Tibial nerve (tissue), 4 donors: ENCODE data around the gene ZNF324B.

Experiments
- EP300 ChIP-seq, 2 donors: sonication (generic); formaldehyde crosslinking; IDR thresholded peaks; one replicate each; pipeline ENCODE4 v1.6.1; 2017; ENCODE audit warnings: antibody characterized with exemption in 2 of 2, mild to moderate bottlenecking in 1 of 2
- POLR2A ChIP-seq, 2 donors: fragments of 450-650 bp; IDR thresholded peaks; one replicate each; pipeline ENCODE4 v1.6.1; 2017; ENCODE audit warnings: antibody characterized with exemption in 2 of 2, mild to moderate bottlenecking in 2 of 2, moderate library complexity in 2 of 2
- TF ChIP-seq, protein P1 (sequence below), 5 experiments: fragments of 200-600 bp in 3 of 5; fragments of 450-650 bp in 2 of 5; sonication (generic) in 3 of 5; IDR thresholded peaks; one replicate each; pipeline ENCODE4 v1.5.1; 2016 to 2019; ENCODE audit warnings: antibody characterized with exemption in 5 of 5, mild to moderate bottlenecking in 3 of 5, moderate library complexity in 2 of 5

- TF ChIP-seq, protein P1, sequence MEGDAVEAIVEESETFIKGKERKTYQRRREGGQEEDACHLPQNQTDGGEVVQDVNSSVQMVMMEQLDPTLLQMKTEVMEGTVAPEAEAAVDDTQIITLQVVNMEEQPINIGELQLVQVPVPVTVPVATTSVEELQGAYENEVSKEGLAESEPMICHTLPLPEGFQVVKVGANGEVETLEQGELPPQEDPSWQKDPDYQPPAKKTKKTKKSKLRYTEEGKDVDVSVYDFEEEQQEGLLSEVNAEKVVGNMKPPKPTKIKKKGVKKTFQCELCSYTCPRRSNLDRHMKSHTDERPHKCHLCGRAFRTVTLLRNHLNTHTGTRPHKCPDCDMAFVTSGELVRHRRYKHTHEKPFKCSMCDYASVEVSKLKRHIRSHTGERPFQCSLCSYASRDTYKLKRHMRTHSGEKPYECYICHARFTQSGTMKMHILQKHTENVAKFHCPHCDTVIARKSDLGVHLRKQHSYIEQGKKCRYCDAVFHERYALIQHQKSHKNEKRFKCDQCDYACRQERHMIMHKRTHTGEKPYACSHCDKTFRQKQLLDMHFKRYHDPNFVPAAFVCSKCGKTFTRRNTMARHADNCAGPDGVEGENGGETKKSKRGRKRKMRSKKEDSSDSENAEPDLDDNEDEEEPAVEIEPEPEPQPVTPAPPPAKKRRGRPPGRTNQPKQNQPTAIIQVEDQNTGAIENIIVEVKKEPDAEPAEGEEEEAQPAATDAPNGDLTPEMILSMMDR (IDR thresholded peaks at IDR 0.05): no peak
- TF ChIP-seq POLR2A (IDR thresholded peaks at IDR 0.05): no peak
- no peak for TF ChIP-seq EP300 (IDR thresholded peaks at IDR 0.05)
Observed at GRCh38 chr19:58468216-58468839, 16.9 kb downstream of the ZNF324B start.
